ENCODE data around the gene LGR5.
"Not testable (repeated sequence)": the region's sequence is repeated elsewhere in the genome, so short reads cannot be mapped to it uniquely, and the experiment has no call there.

Gene LGR5

GRCh38 chr12:71565535-71565934 lies 125.9 kb downstream of the LGR5 start:
- Histone ChIP-seq H3K9ac (ENCODE audit: low read depth, low read length) (no peak overlapping the region), H3K4me1 (ENCODE audit: insufficient read depth, low read length) (peaks cover 10% of the 10 kb centered on the region; the same call in 1 of the 2 replicates), H3K9me3 (ENCODE audit: control insufficient read depth, insufficient read depth, low read length) (no peaks in the 10 kb centered on the region), H3K36me3 (ENCODE audit: insufficient read depth, low read length) (no peaks in the 10 kb centered on the region)

GRCh38 chr12:71566655-71567054 lies 127.1 kb downstream of the LGR5 start:
- Histone ChIP-seq H3K36me3 (ENCODE audit: insufficient read depth, low read length) (no peaks in the 10 kb centered on the region), H3K9ac (ENCODE audit: low read depth, low read length) (no peak overlapping the region), H3K4me1 (ENCODE audit: insufficient read depth, low read length) (peaks cover 10% of the 10 kb centered on the region; the same call in 1 of the 2 replicates), H3K9me3 (ENCODE audit: control insufficient read depth, insufficient read depth, low read length) (no peaks in the 10 kb centered on the region)

DNA sequence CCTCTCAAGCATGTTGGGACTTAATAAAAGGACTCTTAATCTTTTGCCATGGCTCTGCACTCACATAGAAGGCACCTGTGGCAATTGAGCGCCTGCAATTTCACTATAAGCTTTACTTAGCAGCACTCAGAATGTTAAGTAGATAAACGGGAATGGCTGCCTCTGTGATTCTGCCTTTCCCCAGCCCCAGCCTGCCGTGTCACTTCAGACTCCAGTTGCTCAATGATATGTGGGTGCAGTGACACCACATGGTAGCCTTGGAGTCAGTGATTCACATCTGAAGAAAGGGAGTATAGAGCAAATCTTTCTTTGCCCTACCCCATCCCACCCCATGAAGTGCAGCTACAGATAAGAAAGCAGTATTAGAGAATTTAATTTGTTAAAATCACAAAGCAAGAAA lies 127.9 kb downstream of the LGR5 start:
- Histone ChIP-seq H3K36me3 (ENCODE audit: insufficient read depth, low read length) (no peaks in the 10 kb centered on the region), H3K9me3 (ENCODE audit: control insufficient read depth, insufficient read depth, low read length) (no peaks in the 10 kb centered on the region), H3K9ac (ENCODE audit: low read depth, low read length) (no peak overlapping the region), H3K4me1 (ENCODE audit: insufficient read depth, low read length) (peaks cover 10% of the 10 kb centered on the region; the same call in 1 of the 2 replicates)

- not testable (repeated sequence) for H3K9ac ChIP-seq (ENCODE audit: low read depth, low read length); H3K4me1 ChIP-seq (ENCODE audit: insufficient read depth, low read length); H3K9me3 ChIP-seq (ENCODE audit: control insufficient read depth, insufficient read depth, low read length); H3K36me3 ChIP-seq (ENCODE audit: insufficient read depth, low read length)
Observed at GRCh38 chr12:71569885-71570284, 130.3 kb downstream of the LGR5 start.

- no peak overlapping the region for H3K9ac ChIP-seq (ENCODE audit: low read depth, low read length)
- no peaks in the 10 kb centered on the region for H3K9me3 ChIP-seq (ENCODE audit: control insufficient read depth, insufficient read depth, low read length)
- H3K4me1 ChIP-seq (ENCODE audit: insufficient read depth, low read length), result no peaks in the 10 kb centered on the region
- no peaks in the 10 kb centered on the region for H3K36me3 ChIP-seq (ENCODE audit: insufficient read depth, low read length)
Observed at GRCh38 chr12:71576496-71576895, 136.9 kb downstream of the LGR5 start.

DNA sequence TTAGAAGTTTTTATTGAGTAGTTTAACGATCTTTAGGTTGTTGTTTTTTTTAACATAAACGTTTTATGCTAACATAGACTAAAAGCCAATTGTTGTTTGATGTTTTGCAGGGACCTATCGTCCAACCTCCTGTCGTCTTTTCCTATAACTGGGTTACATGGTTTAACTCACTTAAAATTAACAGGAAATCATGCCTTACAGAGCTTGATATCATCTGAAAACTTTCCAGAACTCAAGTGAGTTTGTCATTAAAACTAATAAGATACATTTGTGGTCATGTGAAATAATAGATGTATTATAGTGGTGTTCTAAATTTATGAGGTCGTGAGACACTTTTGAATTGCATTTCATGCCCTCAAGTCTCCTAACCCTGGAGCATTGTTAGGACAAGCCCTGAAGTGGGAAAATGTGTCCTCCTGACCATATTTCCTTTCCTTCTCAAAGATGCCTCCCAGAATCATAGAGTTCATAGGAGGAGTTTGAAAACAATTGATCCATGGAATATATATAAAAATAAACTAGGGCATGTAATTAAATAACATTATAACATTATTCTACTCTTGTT lies 139.2 kb downstream of the LGR5 start:
- no peaks in the 10 kb centered on the region for H3K36me3 ChIP-seq (ENCODE audit: insufficient read depth, low read length)
- H3K4me1 ChIP-seq (ENCODE audit: insufficient read depth, low read length), result no peaks in the 10 kb centered on the region
- H3K9me3 ChIP-seq (ENCODE audit: control insufficient read depth, insufficient read depth, low read length), result no peaks in the 10 kb centered on the region
- no peak overlapping the region for H3K9ac ChIP-seq (ENCODE audit: low read depth, low read length)

GRCh38 chr12:71581206-71581605 lies 141.6 kb downstream of the LGR5 start:
- Histone ChIP-seq H3K36me3 (ENCODE audit: insufficient read depth, low read length) (no peaks in the 10 kb centered on the region), H3K9me3 (ENCODE audit: control insufficient read depth, insufficient read depth, low read length) (no peaks in the 10 kb centered on the region), H3K4me1 (ENCODE audit: insufficient read depth, low read length) (no peaks in the 10 kb centered on the region), H3K9ac (ENCODE audit: low read depth, low read length) (no peak overlapping the region)

DNA sequence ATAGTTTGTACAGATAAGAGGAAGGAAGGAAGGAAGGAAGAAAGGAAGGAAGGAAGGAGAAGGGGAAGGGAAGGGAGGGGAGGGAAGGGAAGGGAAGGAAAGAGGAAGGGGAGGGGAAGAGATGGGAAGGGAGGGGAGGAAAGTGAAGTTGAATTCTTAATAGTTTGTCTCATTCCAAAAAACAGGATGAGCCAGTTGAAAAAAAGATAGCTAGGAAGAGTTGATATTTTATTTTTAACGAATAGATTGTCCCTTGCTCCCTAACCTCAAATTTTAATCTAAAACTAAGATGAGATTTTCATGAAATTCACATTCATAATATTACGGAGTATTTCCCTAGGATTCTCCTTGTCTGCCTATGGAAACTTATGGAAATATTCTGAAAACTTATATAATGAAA lies 143.3 kb downstream of the LGR5 start:
- Histone ChIP-seq H3K9me3 (ENCODE audit: control insufficient read depth, insufficient read depth, low read length) (no peaks in the 10 kb centered on the region), H3K36me3 (ENCODE audit: insufficient read depth, low read length) (no peaks in the 10 kb centered on the region), H3K9ac (ENCODE audit: low read depth, low read length) (no peak overlapping the region)

DNA sequence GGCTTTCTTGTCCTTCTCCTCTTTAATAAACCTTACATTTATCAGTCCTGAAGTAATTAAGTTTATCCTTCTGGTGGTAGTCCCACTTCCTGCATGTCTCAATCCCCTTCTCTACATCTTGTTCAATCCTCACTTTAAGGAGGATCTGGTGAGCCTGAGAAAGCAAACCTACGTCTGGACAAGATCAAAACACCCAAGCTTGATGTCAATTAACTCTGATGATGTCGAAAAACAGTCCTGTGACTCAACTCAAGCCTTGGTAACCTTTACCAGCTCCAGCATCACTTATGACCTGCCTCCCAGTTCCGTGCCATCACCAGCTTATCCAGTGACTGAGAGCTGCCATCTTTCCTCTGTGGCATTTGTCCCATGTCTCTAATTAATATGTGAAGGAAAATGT lies 144.8 kb downstream of the LGR5 start:
- Histone ChIP-seq H3K36me3 (ENCODE audit: insufficient read depth, low read length) (no peaks in the 10 kb centered on the region), H3K9me3 (ENCODE audit: control insufficient read depth, insufficient read depth, low read length) (no peaks in the 10 kb centered on the region), H3K4me1 (ENCODE audit: insufficient read depth, low read length) (no peaks in the 10 kb centered on the region)

More for the DNA sequence above, 143.3 kb downstream of the LGR5 start:
- no peaks in the 10 kb centered on the region for H3K4me1 ChIP-seq (ENCODE audit: insufficient read depth, low read length)

GRCh38 chr12:71585218-71585617 lies 145.6 kb downstream of the LGR5 start:
- Histone ChIP-seq H3K9me3 (ENCODE audit: control insufficient read depth, insufficient read depth, low read length) (no peaks in the 10 kb centered on the region), H3K36me3 (ENCODE audit: insufficient read depth, low read length) (no peaks in the 10 kb centered on the region), H3K4me1 (ENCODE audit: insufficient read depth, low read length) (no peaks in the 10 kb centered on the region), H3K9ac (ENCODE audit: low read depth, low read length) (no peak overlapping the region)

More for the DNA sequence above, 144.8 kb downstream of the LGR5 start:
- H3K9ac ChIP-seq (ENCODE audit: low read depth, low read length), result no peak overlapping the region

GRCh38 chr12:71587012-71587411 lies 147.4 kb downstream of the LGR5 start:
- no peaks in the 10 kb centered on the region for H3K36me3 ChIP-seq (ENCODE audit: insufficient read depth, low read length)
- no peaks in the 10 kb centered on the region for H3K9me3 ChIP-seq (ENCODE audit: control insufficient read depth, insufficient read depth, low read length)
- H3K4me1 ChIP-seq (ENCODE audit: insufficient read depth, low read length), result peaks cover 9% of the 10 kb centered on the region; the same call in 1 of the 2 replicates
- H3K9ac ChIP-seq (ENCODE audit: low read depth, low read length), result no peak overlapping the region

GRCh38 chr12:71589478-71589881 lies 149.9 kb downstream of the LGR5 start:
- no peaks in the 10 kb centered on the region for H3K9me3 ChIP-seq (ENCODE audit: control insufficient read depth, insufficient read depth, low read length)
- no peak overlapping the region for H3K9ac ChIP-seq (ENCODE audit: low read depth, low read length)
- H3K36me3 ChIP-seq (ENCODE audit: insufficient read depth, low read length), result no peaks in the 10 kb centered on the region
- H3K4me1 ChIP-seq (ENCODE audit: insufficient read depth, low read length), result peaks cover 9% of the 10 kb centered on the region; the same call in 1 of the 2 replicates

DNA sequence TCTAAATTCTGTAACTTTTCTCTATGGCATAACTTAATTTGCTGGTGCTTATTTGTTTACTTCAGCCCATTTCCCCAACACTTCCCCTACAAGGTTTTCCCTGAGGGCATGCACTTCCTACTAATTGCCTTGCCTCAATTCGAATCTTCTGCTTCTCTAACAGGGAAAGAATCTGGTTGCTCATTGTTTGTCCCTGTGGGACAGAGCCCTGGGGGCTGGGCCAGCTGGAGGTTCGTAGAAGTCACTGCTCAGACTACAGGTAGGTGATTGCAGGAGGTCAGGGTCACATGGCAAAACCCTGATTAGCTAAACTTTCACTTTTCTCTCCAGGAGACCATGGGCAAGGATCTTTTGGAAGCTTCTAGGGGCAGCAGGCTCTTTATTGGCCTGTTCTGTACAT lies 152.0 kb downstream of the LGR5 start:
- no peaks in the 10 kb centered on the region for H3K36me3 ChIP-seq (ENCODE audit: insufficient read depth, low read length)
- H3K9ac ChIP-seq (ENCODE audit: low read depth, low read length), result no peak overlapping the region
- H3K9me3 ChIP-seq (ENCODE audit: control insufficient read depth, insufficient read depth, low read length), result no peaks in the 10 kb centered on the region
- H3K4me1 ChIP-seq (ENCODE audit: insufficient read depth, low read length), result peaks cover 9% of the 10 kb centered on the region; the same call in 1 of the 2 replicates

- Histone ChIP-seq H3K9ac (ENCODE audit: low read depth, low read length) (no peak overlapping the region), H3K9me3 (ENCODE audit: control insufficient read depth, insufficient read depth, low read length) (no peaks in the 10 kb centered on the region), H3K36me3 (ENCODE audit: insufficient read depth, low read length) (no peaks in the 10 kb centered on the region), H3K4me1 (ENCODE audit: insufficient read depth, low read length) (peaks cover 9% of the 10 kb centered on the region; the same call in 1 of the 2 replicates)
Observed at GRCh38 chr12:71592841-71593240, 153.2 kb downstream of the LGR5 start.

GRCh38 chr12:71594214-71594948 lies 154.8 kb downstream of the LGR5 start:
- Histone ChIP-seq H3K4me1 (ENCODE audit: insufficient read depth, low read length) (peaks cover 9% of the 10 kb centered on the region; the same call in 1 of the 2 replicates), H3K36me3 (ENCODE audit: insufficient read depth, low read length) (no peaks in the 10 kb centered on the region)

More at GRCh38 chr12:71594214-71594948, 154.8 kb downstream of the LGR5 start:
- Histone ChIP-seq H3K9me3 (ENCODE audit: control insufficient read depth, insufficient read depth, low read length) (no peaks in the 10 kb centered on the region), H3K9ac (ENCODE audit: low read depth, low read length) (no peak overlapping the region)
